Esophagus muscularis mucosa (tissue), 3 donors: ENCODE results near the gene CDH20.

Experiments
- CTCF ChIP-seq, 3 experiments: fragments of 200-600 bp in 2 of 3; fragments of 450-650 bp in 1 of 3; sonication (generic) in 2 of 3; IDR thresholded peaks; one replicate each; pipeline ENCODE4 v1.5.1; 2017 to 2019; ENCODE audit warnings: antibody characterized with exemption in 3 of 3, mild to moderate bottlenecking in 2 of 3, moderate library complexity in 1 of 3
- POLR2A ChIP-seq: fragments of 450-650 bp; IDR thresholded peaks from one replicate; pipeline ENCODE4 v1.6.1; 2017; ENCODE audit warnings: antibody characterized with exemption, moderate library complexity, mild to moderate bottlenecking, low read depth
- POLR2AphosphoS5 ChIP-seq, 2 donors: sonication (generic); formaldehyde crosslinking; IDR thresholded peaks; one replicate each; pipeline ENCODE4 v1.6.1; 2017; ENCODE audit warnings: antibody characterized with exemption in 2 of 2

GRCh38 chr18:61589053-61589723 is 256.0 kb downstream of the CDH20 start:
- TF ChIP-seq CTCF (IDR thresholded peaks at IDR 0.05) (no peak), POLR2AphosphoS5 (IDR thresholded peaks at IDR 0.05) (no peak), POLR2A (no peak)
